Fibroblast of lung (primary cell): ENCODE measurements around the gene SRPK1. TPM values are rescaled to one million over a fixed set of nuclear protein-coding genes. Genes with fewer than 3 reads are reported as not detected.
"Not testable (repeated sequence)": the region's sequence is repeated elsewhere in the genome, so short reads cannot be mapped to it uniquely, and the experiment has no call there.

Source experiments
- DNase-seq, 2 donors: peaks; one replicate each; pipeline versions ENCODE4 v3.0.0 to v3.0.0-alpha.2; 2010; ENCODE audit warnings: low read depth in 2 of 2
- H2AFZ ChIP-seq: 2 replicates; pipeline ENCODE4 v1.5.1; 2012; ENCODE audit warnings: low read length, control low read depth, inconsistent platforms
- H3K27ac ChIP-seq: 2 replicates; pipeline ENCODE4 v1.5.1; 2011; ENCODE audit warnings: low read length, control low read depth; ENCODE audit not compliant: insufficient read depth
- H3K27me3 ChIP-seq: 2 replicates; pipeline ENCODE4 v1.5.1; 2011; ENCODE audit warnings: mild to moderate bottlenecking, low read length; ENCODE audit not compliant: control insufficient read depth, insufficient read depth
- H3K36me3 ChIP-seq: 2 replicates; pipeline ENCODE4 v1.5.1; 2011; ENCODE audit warnings: low read length; ENCODE audit not compliant: control insufficient read depth, insufficient read depth
- H3K4me1 ChIP-seq: 2 replicates; pipeline ENCODE4 v1.5.1; 2011; ENCODE audit warnings: low read length; ENCODE audit not compliant: control insufficient read depth, insufficient read depth; ENCODE audit errors: extremely low read depth
- H3K4me2 ChIP-seq: 2 replicates; pipeline ENCODE4 v1.5.1; 2011; ENCODE audit warnings: low read length, control low read depth; ENCODE audit not compliant: insufficient read depth; ENCODE audit errors: extremely low read depth
- H3K4me3 ChIP-seq, 4 experiments: fragments of 200-600 bp in 1 of 4; sonication (generic) in 1 of 4; replicated peaks in 1 of 4; 2 replicates each; pipeline ENCODE4 v1.5.1; 2011 to 2016; ENCODE audit warnings: low read length in 4 of 4, low read depth in 3 of 4, mild to moderate bottlenecking in 3 of 4, control low read depth in 2 of 4, inconsistent platforms in 1 of 4, mixed read lengths in 1 of 4; ENCODE audit not compliant: insufficient read depth in 1 of 4; ENCODE audit errors: control extremely low read depth in 1 of 4
- H3K79me2 ChIP-seq: 2 replicates; pipeline ENCODE4 v1.5.1; 2012; ENCODE audit warnings: mild to moderate bottlenecking, low read length, inconsistent platforms; ENCODE audit not compliant: control insufficient read depth, insufficient read depth
- H3K9ac ChIP-seq: 2 replicates; pipeline ENCODE4 v1.5.1; 2011; ENCODE audit warnings: mild to moderate bottlenecking, low read length, control low read depth; ENCODE audit not compliant: insufficient read depth
- H3K9me3 ChIP-seq: 2 replicates; pipeline ENCODE4 v1.5.1; 2012; ENCODE audit warnings: low read depth, low read length; ENCODE audit not compliant: control insufficient read depth, insufficient read depth
- H4K20me1 ChIP-seq: 2 replicates; pipeline ENCODE4 v1.5.1; 2011; ENCODE audit warnings: low read length; ENCODE audit not compliant: control insufficient read depth, insufficient read depth; ENCODE audit errors: extremely low read depth
- EZH2 ChIP-seq: IDR thresholded peaks from 2 replicates; pipeline ENCODE4 v1.5.1; 2012; ENCODE audit warnings: low read length, control low read depth, mild to moderate bottlenecking; ENCODE audit errors: missing control alignments
- polyA plus RNA-seq, 2 donors: library from polyadenylated mRNA; depleted of rRNA in 1 of 2; stranded (reverse) in 1 of 2; unstranded in 1 of 2; fragments of >200 nt; gene quantifications; 2 replicates each; pipeline ENCODE4 v1.2.1, GENCODE V29; 2011 to 2012; ENCODE audit warnings: missing spikeins in 1 of 2
- total RNA-seq: library from RNA; depleted of rRNA; stranded (reverse); fragments of >200 nt; gene quantifications from 2 replicates; pipeline ENCODE4 v1.2.1, GENCODE V29; 2014
- TF ChIP-seq, protein P1 (sequence below), 2 donors: IDR thresholded peaks in 1 of 2; conservative IDR thresholded peaks in 1 of 2; 1 replicate in 1 of 2; 2 replicates in 1 of 2; pipeline ENCODE4 v1.5.1; 2011 to 2012; ENCODE audit warnings: low read length in 2 of 2, control low read depth in 1 of 2, inconsistent platforms in 1 of 2, low read depth in 1 of 2, mild to moderate bottlenecking in 1 of 2

Gene SRPK1
- total and polyA plus RNA-seq, 2 donors (not counting 1 experiment from before 2014, with no cell fraction given): 22.2 to 44.8 TPM

DNA sequence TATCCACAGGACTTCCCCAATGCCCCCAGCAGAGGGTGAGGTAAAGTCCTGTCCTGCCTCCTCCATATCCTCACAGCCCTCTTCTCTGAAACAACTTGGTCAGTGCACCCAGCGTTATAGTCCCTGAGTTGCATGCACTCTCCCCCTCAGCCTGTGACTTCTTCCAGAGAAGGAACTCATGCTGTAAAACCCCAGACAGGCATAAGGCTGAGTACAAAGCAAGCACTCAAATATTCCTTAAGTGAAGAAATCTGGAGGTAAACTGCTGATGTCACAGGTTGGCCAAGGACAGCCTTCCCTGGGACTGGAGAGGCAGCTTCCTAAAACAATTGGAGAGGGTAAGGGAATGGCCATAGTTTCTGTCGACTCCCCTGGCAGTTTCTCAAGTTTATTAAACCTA lies 12.9 kb upstream of the SRPK1 start:
- DNase-seq: no peak
- Histone ChIP-seq H4K20me1 (no peaks in the 10 kb centered on the region), H2AFZ (no peak overlapping the region), H3K9ac (no peak overlapping the region), H3K79me2 (no peaks in the 10 kb centered on the region), H3K9me3 (no peaks in the 10 kb centered on the region), H3K4me2 (no peak overlapping the region), H3K27ac (no peak overlapping the region), H3K4me3 (no peak overlapping the region), H3K27me3 (no peaks in the 10 kb centered on the region), H3K4me1 (no peaks in the 10 kb centered on the region), H3K36me3 (no peaks in the 10 kb centered on the region)
- TF ChIP-seq, protein P1, sequence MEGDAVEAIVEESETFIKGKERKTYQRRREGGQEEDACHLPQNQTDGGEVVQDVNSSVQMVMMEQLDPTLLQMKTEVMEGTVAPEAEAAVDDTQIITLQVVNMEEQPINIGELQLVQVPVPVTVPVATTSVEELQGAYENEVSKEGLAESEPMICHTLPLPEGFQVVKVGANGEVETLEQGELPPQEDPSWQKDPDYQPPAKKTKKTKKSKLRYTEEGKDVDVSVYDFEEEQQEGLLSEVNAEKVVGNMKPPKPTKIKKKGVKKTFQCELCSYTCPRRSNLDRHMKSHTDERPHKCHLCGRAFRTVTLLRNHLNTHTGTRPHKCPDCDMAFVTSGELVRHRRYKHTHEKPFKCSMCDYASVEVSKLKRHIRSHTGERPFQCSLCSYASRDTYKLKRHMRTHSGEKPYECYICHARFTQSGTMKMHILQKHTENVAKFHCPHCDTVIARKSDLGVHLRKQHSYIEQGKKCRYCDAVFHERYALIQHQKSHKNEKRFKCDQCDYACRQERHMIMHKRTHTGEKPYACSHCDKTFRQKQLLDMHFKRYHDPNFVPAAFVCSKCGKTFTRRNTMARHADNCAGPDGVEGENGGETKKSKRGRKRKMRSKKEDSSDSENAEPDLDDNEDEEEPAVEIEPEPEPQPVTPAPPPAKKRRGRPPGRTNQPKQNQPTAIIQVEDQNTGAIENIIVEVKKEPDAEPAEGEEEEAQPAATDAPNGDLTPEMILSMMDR (conservative IDR thresholded peaks at IDR 0.05 in 1 of 2, IDR thresholded peaks at IDR 0.05 in 1 of 2; ENCODE audit: low read depth in 1 of 2, low read length in 2 of 2): no peak
- no peak for TF ChIP-seq EZH2

DNA sequence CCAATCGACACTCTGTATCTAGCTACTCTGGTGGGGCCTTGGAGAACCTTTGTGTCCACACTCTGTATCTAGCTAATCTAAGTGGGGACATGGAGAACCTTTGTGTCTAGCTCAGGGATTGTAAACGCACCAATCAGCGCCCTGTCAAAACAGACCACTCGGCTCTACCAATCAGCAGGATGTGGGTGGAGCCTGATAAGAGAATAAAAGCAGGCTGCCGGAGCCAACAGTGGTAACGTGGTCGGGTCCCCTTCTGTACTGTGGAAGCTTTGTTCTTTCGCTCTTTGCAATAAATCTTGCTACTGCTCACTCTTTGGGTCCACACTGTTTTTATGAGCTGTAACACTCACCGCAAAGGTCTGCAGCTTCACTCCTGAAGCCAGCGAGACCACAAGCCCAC lies 11.0 kb upstream of the SRPK1 start:
- H3K79me2 ChIP-seq, H3K9ac ChIP-seq, DNase-seq, H4K20me1 ChIP-seq, H3K36me3 ChIP-seq, H2AFZ ChIP-seq, H3K27ac ChIP-seq, H3K9me3 ChIP-seq, H3K27me3 ChIP-seq, H3K4me1 ChIP-seq, H3K4me2 ChIP-seq, H3K4me3 ChIP-seq: not testable (repeated sequence)

DNA sequence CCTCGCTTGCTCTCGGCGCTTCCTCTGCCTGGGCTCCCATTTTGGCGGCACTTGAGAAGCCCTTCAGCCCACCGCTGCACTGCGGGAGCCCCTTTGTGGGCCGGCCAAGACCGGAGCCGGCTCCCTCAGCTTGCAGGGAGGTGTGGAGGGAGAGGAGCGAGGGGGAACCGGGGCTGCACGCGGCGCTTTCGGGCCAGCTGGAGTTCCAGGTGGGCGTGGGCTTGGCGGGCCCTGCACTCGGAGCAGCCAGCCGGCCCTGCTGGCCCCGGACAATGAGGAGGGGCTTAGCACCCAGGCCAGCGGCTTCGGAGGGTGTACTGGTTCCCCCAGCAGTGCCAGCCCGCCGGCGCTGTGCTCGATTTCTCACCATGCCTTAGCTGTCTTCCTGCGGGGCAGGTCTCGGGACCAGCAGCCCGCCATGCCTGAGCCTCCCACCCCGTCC lies 10.2 kb upstream of the SRPK1 start:
- H3K27me3 ChIP-seq: no peaks in the 10 kb centered on the region

More for the DNA sequence above, 10.2 kb upstream of the SRPK1 start:
- TF ChIP-seq EZH2: no peak
- TF ChIP-seq, protein P1 (conservative IDR thresholded peaks at IDR 0.05 in 1 of 2, IDR thresholded peaks at IDR 0.05 in 1 of 2; ENCODE audit: low read depth in 1 of 2, low read length in 2 of 2): no peak
- Histone ChIP-seq H3K27ac (no peak overlapping the region), H3K9ac (no peak overlapping the region), H3K4me1 (no peaks in the 10 kb centered on the region), H2AFZ (no peak overlapping the region), H3K4me2 (no peak overlapping the region), H3K4me3 (no peak overlapping the region), H3K36me3 (no peaks in the 10 kb centered on the region), H3K79me2 (no peaks in the 10 kb centered on the region), H3K9me3 (no peaks in the 10 kb centered on the region), H4K20me1 (no peaks in the 10 kb centered on the region)
- DNase-seq: no peak
